Memory B cell (primary cell): ENCODE measurements around the gene IGFBPL1.

Source experiments
- ATAC-seq: fragments of 150-1000 bp; cut with Tn5 transposase; 2 replicates; pipeline ENCODE4 v1.10.0; 2021; ENCODE audit warnings: low read depth, mild to moderate bottlenecking, moderate library complexity
- DNase-seq, 2 donors: peaks; one replicate each; pipeline ENCODE4 v3.0.0; 2022; ENCODE audit warnings: low spot score in 2 of 2
- H3K27ac Mint-ChIP-seq: one replicate; pipeline ENCODE4 v1.8.0; 2022; ENCODE audit warnings: mild to moderate bottlenecking, moderate library complexity, mixed read lengths
- H3K27me3 Mint-ChIP-seq: one replicate; pipeline ENCODE4 v1.8.0; 2022; ENCODE audit warnings: mixed read lengths
- H3K36me3 Mint-ChIP-seq: one replicate; pipeline ENCODE4 v1.8.0; 2022; ENCODE audit warnings: mild to moderate bottlenecking, mixed read lengths
- H3K4me1 Mint-ChIP-seq: one replicate; pipeline ENCODE4 v1.8.0; 2022; ENCODE audit warnings: mixed read lengths
- H3K4me3 Mint-ChIP-seq: one replicate; pipeline ENCODE4 v1.8.0; 2022; ENCODE audit warnings: mild to moderate bottlenecking, moderate library complexity, mixed read lengths
- H3K9me3 Mint-ChIP-seq: one replicate; pipeline ENCODE4 v1.8.0; 2022; ENCODE audit warnings: mixed read lengths

Gene IGFBPL1

DNA sequence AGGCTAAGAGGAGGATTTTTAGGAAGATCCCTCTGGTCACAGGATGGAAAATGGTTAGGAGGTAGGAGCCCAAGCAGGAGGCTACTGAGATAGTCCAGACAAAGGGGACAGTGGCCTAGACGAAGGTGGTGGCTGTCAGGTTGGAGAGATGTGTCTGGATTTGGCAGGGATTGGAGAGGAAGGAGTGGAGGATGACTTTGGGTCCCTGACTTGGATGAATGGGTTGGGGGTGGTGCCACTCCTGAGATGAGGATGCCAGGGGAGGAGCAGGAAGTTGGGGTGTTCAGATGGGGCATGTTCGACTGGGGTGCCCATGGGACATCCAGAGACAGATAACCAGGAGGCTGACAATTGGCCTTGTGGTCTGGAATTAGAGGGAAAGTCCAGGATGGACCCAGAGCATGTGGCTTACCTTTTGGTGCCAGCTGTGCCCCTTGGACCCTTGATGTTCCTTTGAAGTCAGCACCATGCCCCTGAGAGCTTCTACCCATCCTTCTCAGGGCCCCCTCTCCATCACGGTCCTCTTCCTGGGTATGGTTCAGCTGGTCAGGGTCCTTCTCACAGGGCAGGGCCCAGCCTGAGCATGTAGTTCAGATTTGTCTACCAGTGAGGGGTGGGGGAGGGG lies 15.1 kb upstream of the IGFBPL1 start:
- peaks cover 24% of the 10 kb centered on the region for H3K27me3 Mint-ChIP-seq
- H3K9me3 Mint-ChIP-seq = no peaks in the 10 kb centered on the region
- DNase-seq (no peak), ATAC-seq (no peak)
- H3K36me3 Mint-ChIP-seq = no peaks in the 10 kb centered on the region
- peaks cover 4% of the 10 kb centered on the region for H3K4me1 Mint-ChIP-seq
- no peak overlapping the region for H3K4me3 Mint-ChIP-seq
- H3K27ac Mint-ChIP-seq = no peak overlapping the region

GRCh38 chr9:38437193-38437823 lies 13.1 kb upstream of the IGFBPL1 start:
- no peak overlapping the region for H3K4me3 Mint-ChIP-seq
- H3K9me3 Mint-ChIP-seq = no peaks in the 10 kb centered on the region
- no peak overlapping the region for H3K27ac Mint-ChIP-seq
- no peaks in the 10 kb centered on the region for H3K36me3 Mint-ChIP-seq
- ATAC-seq (no peak), DNase-seq (no peak)
- peaks cover 4% of the 10 kb centered on the region for H3K4me1 Mint-ChIP-seq
- H3K27me3 Mint-ChIP-seq = peaks cover 26% of the 10 kb centered on the region

- no peak for ATAC-seq
- Mint-ChIP-seq H3K4me3 (no peak overlapping the region), H3K27me3 (peaks cover 26% of the 10 kb centered on the region), H3K36me3 (no peaks in the 10 kb centered on the region), H3K9me3 (no peaks in the 10 kb centered on the region), H3K4me1 (peaks cover 4% of the 10 kb centered on the region), H3K27ac (no peak overlapping the region)
- no peak for DNase-seq
Observed at GRCh38 chr9:38436708-38437107, 12.5 kb upstream of the IGFBPL1 start.

GRCh38 chr9:38435521-38435920 lies 11.3 kb upstream of the IGFBPL1 start:
- Mint-ChIP-seq H3K27ac (no peak overlapping the region), H3K36me3 (no peaks in the 10 kb centered on the region), H3K4me3 (no peak overlapping the region), H3K9me3 (no peaks in the 10 kb centered on the region), H3K27me3 (peaks cover 25% of the 10 kb centered on the region), H3K4me1 (peaks cover 4% of the 10 kb centered on the region)
- ATAC-seq (no peak), DNase-seq (no peak)

DNA sequence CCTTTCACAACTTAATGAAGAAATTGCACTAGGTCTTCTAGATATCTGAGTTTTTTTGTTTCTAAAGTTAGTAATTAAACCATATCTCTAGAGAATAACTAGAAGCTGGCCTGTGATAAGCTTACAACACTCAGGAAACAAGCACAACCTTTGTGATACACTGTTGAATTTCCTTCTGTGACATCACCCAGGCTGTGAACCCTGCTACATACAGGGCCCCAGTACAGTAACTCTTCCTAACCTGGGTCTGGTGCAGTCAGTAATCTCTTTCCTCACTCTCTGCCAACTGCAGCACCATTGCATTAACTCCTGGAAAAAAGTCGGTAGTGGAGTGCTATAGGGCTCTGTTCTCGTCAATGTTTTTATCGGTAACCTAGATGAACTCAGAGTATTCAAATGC lies 10.6 kb upstream of the IGFBPL1 start:
- Mint-ChIP-seq H3K9me3 (no peaks in the 10 kb centered on the region), H3K27me3 (peaks cover 24% of the 10 kb centered on the region), H3K4me1 (no peaks in the 10 kb centered on the region), H3K27ac (no peak overlapping the region), H3K4me3 (no peak overlapping the region), H3K36me3 (no peaks in the 10 kb centered on the region)
- DNase-seq (no peak), ATAC-seq (no peak)

GRCh38 chr9:38434365-38434764 lies 10.1 kb upstream of the IGFBPL1 start:
- peaks cover 24% of the 10 kb centered on the region for H3K27me3 Mint-ChIP-seq
- no peak overlapping the region for H3K27ac Mint-ChIP-seq
- no peaks in the 10 kb centered on the region for H3K36me3 Mint-ChIP-seq
- H3K9me3 Mint-ChIP-seq = no peaks in the 10 kb centered on the region
- H3K4me1 Mint-ChIP-seq = no peaks in the 10 kb centered on the region
- ATAC-seq (no peak), DNase-seq (no peak)
- no peak overlapping the region for H3K4me3 Mint-ChIP-seq

- no peaks in the 10 kb centered on the region for H3K36me3 Mint-ChIP-seq
- peaks cover 19% of the 10 kb centered on the region for H3K27me3 Mint-ChIP-seq
- H3K4me3 Mint-ChIP-seq = no peak overlapping the region
- ATAC-seq = no peak
- DNase-seq = peak in 1 of 2 donors; percentile 4
- no peak overlapping the region for H3K27ac Mint-ChIP-seq
- no peaks in the 10 kb centered on the region for H3K4me1 Mint-ChIP-seq
- H3K9me3 Mint-ChIP-seq = no peaks in the 10 kb centered on the region
Observed at GRCh38 chr9:38432922-38433510, 8.8 kb upstream of the IGFBPL1 start.

GRCh38 chr9:38431116-38431515 lies 6.9 kb upstream of the IGFBPL1 start:
- no peak overlapping the region for H3K27ac Mint-ChIP-seq
- no peak overlapping the region for H3K4me3 Mint-ChIP-seq
- H3K9me3 Mint-ChIP-seq = no peaks in the 10 kb centered on the region
- no peaks in the 10 kb centered on the region for H3K4me1 Mint-ChIP-seq
- ATAC-seq (no peak), DNase-seq (no peak)
- peaks cover 25% of the 10 kb centered on the region for H3K27me3 Mint-ChIP-seq
- H3K36me3 Mint-ChIP-seq = no peaks in the 10 kb centered on the region

GRCh38 chr9:38428062-38428461 lies 3.8 kb upstream of the IGFBPL1 start:
- Mint-ChIP-seq H3K9me3 (no peaks in the 10 kb centered on the region), H3K36me3 (no peaks in the 10 kb centered on the region), H3K4me3 (no peak overlapping the region), H3K27ac (no peak overlapping the region), H3K27me3 (peaks cover 30% of the 10 kb centered on the region), H3K4me1 (peaks cover 3% of the 10 kb centered on the region)
- DNase-seq (no peak), ATAC-seq (no peak)

DNA sequence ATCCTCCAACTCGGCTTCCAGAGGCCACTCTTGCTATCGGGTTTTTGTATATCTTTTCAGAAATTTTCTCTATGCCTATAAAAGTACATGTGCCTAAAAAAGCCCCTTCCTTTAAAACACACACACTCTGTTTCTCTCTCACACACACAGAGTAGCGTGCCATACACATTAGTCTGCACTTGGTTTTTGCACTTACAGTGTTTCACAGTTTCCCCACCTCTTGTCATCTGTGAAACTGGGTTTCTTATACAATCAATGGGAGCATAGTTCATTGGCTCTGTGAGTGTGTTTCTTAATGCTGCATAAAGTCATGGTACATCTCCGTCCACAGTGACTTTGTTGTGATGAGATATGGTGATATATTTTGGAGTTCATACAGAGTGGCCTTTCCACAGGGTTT lies 664 bp upstream of the IGFBPL1 start:
- H3K4me1 Mint-ChIP-seq = peaks cover 3% of the 10 kb centered on the region
- H3K27ac Mint-ChIP-seq = no peak overlapping the region
- no peaks in the 10 kb centered on the region for H3K36me3 Mint-ChIP-seq
- DNase-seq (no peak), ATAC-seq (no peak)
- H3K27me3 Mint-ChIP-seq = peaks cover 27% of the 10 kb centered on the region
- no peak overlapping the region for H3K4me3 Mint-ChIP-seq
- no peaks in the 10 kb centered on the region for H3K9me3 Mint-ChIP-seq

DNA sequence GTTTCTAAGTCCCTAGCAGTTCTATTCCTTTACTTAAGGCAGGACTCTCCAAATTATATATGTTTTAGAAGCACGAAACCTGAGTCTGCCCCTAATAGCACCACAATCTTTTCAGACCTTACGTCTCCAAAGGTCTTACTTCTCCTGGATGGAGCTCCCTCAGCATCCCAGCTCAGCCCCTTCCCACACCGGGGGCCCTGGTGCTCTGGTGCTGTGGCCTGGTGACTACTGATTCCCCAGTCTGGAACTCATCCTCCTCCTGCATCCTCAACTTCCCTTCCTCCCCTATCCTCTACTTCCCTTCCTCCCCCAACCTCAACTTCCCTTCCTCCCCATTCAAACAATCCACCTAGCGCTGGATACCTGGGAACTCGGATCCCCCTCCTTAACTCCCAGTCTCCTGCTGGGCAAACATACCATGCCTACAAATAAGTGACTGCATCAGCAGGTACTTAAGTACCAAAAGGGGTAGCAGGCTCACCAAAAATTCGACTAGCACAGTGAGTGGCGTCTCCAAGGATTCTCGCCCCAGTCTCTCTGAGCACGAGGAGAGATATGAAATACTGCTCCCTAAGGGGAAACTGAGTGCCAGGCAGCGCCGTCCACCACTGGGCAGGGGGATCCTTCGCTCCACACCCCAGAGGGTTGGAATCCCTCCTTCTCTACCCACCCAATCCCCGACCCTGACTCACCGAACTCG lies 831 bp downstream of the IGFBPL1 start:
- Mint-ChIP-seq H3K4me3 (no peak overlapping the region), H3K9me3 (no peaks in the 10 kb centered on the region), H3K27me3 (peaks cover 31% of the 10 kb centered on the region), H3K27ac (no peak overlapping the region), H3K36me3 (no peaks in the 10 kb centered on the region), H3K4me1 (peaks cover 3% of the 10 kb centered on the region)
- ATAC-seq = no peak
- DNase-seq = no peak

GRCh38 chr9:38422555-38423260 lies 1.5 kb downstream of the IGFBPL1 start:
- Mint-ChIP-seq H3K27ac (no peak overlapping the region), H3K4me1 (peaks cover 3% of the 10 kb centered on the region), H3K36me3 (no peaks in the 10 kb centered on the region), H3K9me3 (no peaks in the 10 kb centered on the region), H3K27me3 (peaks cover 26% of the 10 kb centered on the region), H3K4me3 (no peak overlapping the region)
- no peak for DNase-seq
- no peak for ATAC-seq

DNA sequence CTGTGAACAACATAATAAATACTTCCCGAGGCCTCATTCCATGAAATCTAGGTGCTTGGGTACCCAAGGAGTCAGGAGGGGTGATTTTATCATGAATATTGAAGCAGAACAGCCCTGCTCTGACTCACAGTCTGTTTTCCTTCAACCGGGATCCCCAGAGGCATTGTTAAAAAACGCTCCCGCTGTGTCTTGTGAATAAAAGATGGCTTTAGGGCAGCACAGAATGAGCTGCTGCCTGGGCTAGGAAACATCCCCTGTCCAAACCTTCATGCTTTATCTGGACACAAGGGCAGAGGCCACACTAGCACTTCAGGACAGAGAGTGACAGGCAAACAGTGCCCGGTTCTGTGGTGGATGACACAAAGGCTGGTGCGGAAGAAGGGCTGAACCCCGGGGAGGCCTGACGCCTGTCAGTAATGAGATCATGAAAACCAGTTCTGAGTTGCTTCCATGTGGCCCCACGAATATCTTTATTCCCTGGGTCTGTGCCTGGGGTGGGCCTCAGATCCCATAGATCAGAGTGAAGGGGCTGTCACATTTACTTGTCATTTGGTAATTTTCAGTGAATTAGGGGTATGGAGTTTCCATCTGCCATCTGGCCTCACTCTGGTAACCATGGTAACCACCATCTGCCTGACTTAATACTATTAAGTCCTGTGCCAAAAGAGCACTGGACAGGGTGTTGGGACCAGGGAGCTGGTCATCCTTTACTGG lies 2.6 kb downstream of the IGFBPL1 start:
- Mint-ChIP-seq H3K9me3 (no peaks in the 10 kb centered on the region), H3K36me3 (no peaks in the 10 kb centered on the region), H3K4me1 (peaks cover 3% of the 10 kb centered on the region), H3K27me3 (peaks cover 22% of the 10 kb centered on the region), H3K4me3 (no peak overlapping the region), H3K27ac (no peak overlapping the region)
- no peak for ATAC-seq
- DNase-seq = no peak
